Activated CD4-positive, alpha-beta T cell treated with anti-CD3 and anti-CD28 coated beads, Interleukin-2, amount 50 U/mL, for 4 hours (primary cell): ENCODE measurements around the gene GNB3.

ENCODE experiments used
- DNase-seq, 2 experiments: peaks; one replicate each; pipeline ENCODE4 v3.0.0-alpha.2; 2020

The GNB3 gene

GRCh38 chr12:6824085-6824775 is 16.5 kb upstream of the GNB3 start:
- DNase-seq = no peak

- DNase-seq = no peak
Observed at GRCh38 chr12:6824901-6825381, 15.8 kb upstream of the GNB3 start.

GRCh38 chr12:6825398-6826124 is 15.2 kb upstream of the GNB3 start:
- peak; percentile 77 to 83 for DNase-seq

GRCh38 chr12:6826125-6826733 is 14.5 kb upstream of the GNB3 start:
- no peak for DNase-seq

- DNase-seq = no peak
Observed at GRCh38 chr12:6826734-6827436, 13.8 kb upstream of the GNB3 start.

GRCh38 chr12:6827437-6827911 is 13.3 kb upstream of the GNB3 start:
- DNase-seq = peak; percentile 43 to 48

GRCh38 chr12:6827982-6828780 is 12.5 kb upstream of the GNB3 start, which contains the start of gene P3H3:
P3H3 (plus strand) TSS chr12:6828407; CDS start chr12:6828441, 34 bp downstream.
- no peak for DNase-seq

- peak in 1 of 2 experiments; percentile 34 for DNase-seq
Observed at GRCh38 chr12:6828781-6829535, 11.8 kb upstream of the GNB3 start.

- DNase-seq = no peak
Observed at GRCh38 chr12:6829536-6830220, 11.0 kb upstream of the GNB3 start.

GRCh38 chr12:6830286-6830890 is 10.3 kb upstream of the GNB3 start:
- no peak for DNase-seq

GRCh38 chr12:6830999-6831398 is 9.7 kb upstream of the GNB3 start:
- no peak for DNase-seq

- no peak for DNase-seq
Observed at GRCh38 chr12:6831450-6831995, 9.2 kb upstream of the GNB3 start.

- DNase-seq = no peak
Observed at GRCh38 chr12:6832125-6832524, 8.6 kb upstream of the GNB3 start.

GRCh38 chr12:6833189-6833890 is 7.4 kb upstream of the GNB3 start:
- no peak for DNase-seq

GRCh38 chr12:6834254-6834653 is 6.5 kb upstream of the GNB3 start:
- no peak for DNase-seq

- DNase-seq = no peak
Observed at GRCh38 chr12:6834873-6835272, 5.9 kb upstream of the GNB3 start.

- DNase-seq = no peak
Observed at GRCh38 chr12:6836851-6837250, 3.9 kb upstream of the GNB3 start.

GRCh38 chr12:6837370-6838060 is 3.2 kb upstream of the GNB3 start:
- no peak for DNase-seq

GRCh38 chr12:6838854-6839253 is 1.9 kb upstream of the GNB3 start:
- no peak for DNase-seq
